Effector memory CD8-positive, alpha-beta T cell (primary cell): ENCODE data around the gene MAN2B1.
"Not testable (repeated sequence)": the region's sequence is repeated elsewhere in the genome, so short reads cannot be mapped to it uniquely, and the experiment has no call there.

ENCODE experiments used
- ATAC-seq: fragments of 150-1000 bp; cut with Tn5 transposase; replicated peaks from 2 replicates; pipeline ENCODE4 v1.10.0; 2021; ENCODE audit warnings: mild to moderate bottlenecking, moderate library complexity
- DNase-seq, 3 experiments: peaks; one replicate each; pipeline ENCODE4 v3.0.0; 2021
- H3K27ac Mint-ChIP-seq, 2 donors: one replicate each; pipeline ENCODE4 v1.8.0; 2022; ENCODE audit warnings: mild to moderate bottlenecking in 2 of 2, mixed read lengths in 2 of 2, moderate library complexity in 2 of 2
- H3K27me3 Mint-ChIP-seq, 2 donors: one replicate each; pipeline ENCODE4 v1.8.0; 2022; ENCODE audit warnings: mixed read lengths in 2 of 2
- H3K36me3 Mint-ChIP-seq: one replicate; pipeline ENCODE4 v1.8.0; 2022; ENCODE audit warnings: mild to moderate bottlenecking, moderate library complexity, mixed read lengths; ENCODE audit not compliant: insufficient read depth
- H3K4me1 Mint-ChIP-seq, 2 donors: one replicate each; pipeline ENCODE4 v1.8.0; 2022; ENCODE audit warnings: low read depth in 2 of 2, mixed read lengths in 2 of 2
- H3K4me3 Mint-ChIP-seq, 2 donors: one replicate each; pipeline ENCODE4 v1.8.0; 2022; ENCODE audit warnings: mild to moderate bottlenecking in 2 of 2, mixed read lengths in 2 of 2, moderate library complexity in 2 of 2
- H3K9me3 Mint-ChIP-seq, 2 donors: one replicate each; pipeline ENCODE4 v1.8.0; 2022; ENCODE audit warnings: mixed read lengths in 2 of 2
- total RNA-seq, 9 experiments: gene quantifications; one replicate each; lab custom pipeline; 2026; lab: John Stamatoyannopoulos, UW

The MAN2B1 gene
- 48.6 to 91.0 (median 68.5) reads per million in 9 experiments for total RNA-seq

- peak within 1 kb of the TSS; percentile 98 to 99 for H3K27ac Mint-ChIP-seq
- ATAC-seq (peak; percentile 70), DNase-seq (peak; percentile 63 to 71 (median 63))
- peaks cover 54% of the 10 kb centered on the region for H3K36me3 Mint-ChIP-seq
- no peaks in the 10 kb centered on the region for H3K27me3 Mint-ChIP-seq
- H3K4me1 Mint-ChIP-seq = peaks cover 37 to 49% of the 10 kb centered on the region in 2 donors
- peak within 1 kb of the TSS; percentile 96 to 99 for H3K4me3 Mint-ChIP-seq
- no peaks in the 10 kb centered on the region for H3K9me3 Mint-ChIP-seq
These were observed at the start of gene MAN2B1, which contains the start of gene WDR83 for GRCh38 chr19:12666265-12667048. Gene MAN2B1, minus strand, starts transcription at chr19:12666742. Its CDS starts 41 bp downstream, at chr19:12666701. Gene WDR83, plus strand, starts transcription at chr19:12666807. Its CDS starts 2,984 bp downstream, at chr19:12669791.

- Mint-ChIP-seq H3K36me3 (peaks cover 56% of the 10 kb centered on the region), H3K9me3 (no peaks in the 10 kb centered on the region), H3K27me3 (no peaks in the 10 kb centered on the region), H3K4me3 (no peak overlapping the region), H3K27ac (no peak overlapping the region), H3K4me1 (peaks cover 8 to 12% of the 10 kb centered on the region in 2 donors)
- no peak for DNase-seq
- ATAC-seq = no peak
These were observed 49.4 kb upstream of the MAN2B1 start for GRCh38 chr19:12715929-12716328.

- no peak overlapping the region for H3K27ac Mint-ChIP-seq
- no peaks in the 10 kb centered on the region for H3K9me3 Mint-ChIP-seq
- no peak for DNase-seq
- H3K4me1 Mint-ChIP-seq = peaks cover 5% of the 10 kb centered on the region in 2 donors
- peaks cover 57% of the 10 kb centered on the region for H3K36me3 Mint-ChIP-seq
- ATAC-seq = no peak
- no peaks in the 10 kb centered on the region for H3K27me3 Mint-ChIP-seq
- no peak overlapping the region for H3K4me3 Mint-ChIP-seq
These were observed 48.6 kb upstream of the MAN2B1 start for GRCh38 chr19:12715102-12715501.

GRCh38 chr19:12713304-12713703 is 46.8 kb upstream of the MAN2B1 start:
- DNase-seq, H3K27ac Mint-ChIP-seq, H3K9me3 Mint-ChIP-seq, H3K4me3 Mint-ChIP-seq, ATAC-seq, H3K4me1 Mint-ChIP-seq, H3K27me3 Mint-ChIP-seq: not testable (repeated sequence)
- H3K36me3 Mint-ChIP-seq = peaks cover 57% of the 10 kb centered on the region

- not testable (repeated sequence) for H3K27me3 Mint-ChIP-seq, H3K27ac Mint-ChIP-seq, H3K4me3 Mint-ChIP-seq, DNase-seq, H3K4me1 Mint-ChIP-seq, H3K9me3 Mint-ChIP-seq, ATAC-seq
- H3K36me3 Mint-ChIP-seq = peaks cover 58% of the 10 kb centered on the region
These were observed 45.5 kb upstream of the MAN2B1 start for GRCh38 chr19:12712077-12712476.

GRCh38 chr19:12711187-12711586 is 44.6 kb upstream of the MAN2B1 start:
- Mint-ChIP-seq H3K27me3 (no peaks in the 10 kb centered on the region), H3K36me3 (peaks cover 56% of the 10 kb centered on the region), H3K4me1 (peaks cover 0 to 5% of the 10 kb centered on the region in 2 donors), H3K4me3 (no peak overlapping the region), H3K9me3 (no peaks in the 10 kb centered on the region), H3K27ac (no peak overlapping the region)
- DNase-seq (no peak), ATAC-seq (no peak)

- Mint-ChIP-seq H3K27me3 (no peaks in the 10 kb centered on the region), H3K36me3 (peaks cover 45% of the 10 kb centered on the region), H3K4me3 (no peak overlapping the region), H3K9me3 (no peaks in the 10 kb centered on the region), H3K27ac (no peak overlapping the region), H3K4me1 (peaks cover 0 to 5% of the 10 kb centered on the region in 2 donors)
- DNase-seq (no peak), ATAC-seq (no peak)
These were observed 42.1 kb upstream of the MAN2B1 start for GRCh38 chr19:12708641-12709040.

GRCh38 chr19:12706332-12706718 is 39.8 kb upstream of the MAN2B1 start:
- H3K27ac Mint-ChIP-seq = no peak overlapping the region
- H3K36me3 Mint-ChIP-seq = peaks cover 43% of the 10 kb centered on the region
- H3K9me3 Mint-ChIP-seq = no peaks in the 10 kb centered on the region
- no peaks in the 10 kb centered on the region for H3K4me1 Mint-ChIP-seq
- H3K4me3 Mint-ChIP-seq = no peak overlapping the region
- ATAC-seq (no peak), DNase-seq (no peak)
- H3K27me3 Mint-ChIP-seq = no peaks in the 10 kb centered on the region

- no peaks in the 10 kb centered on the region for H3K4me1 Mint-ChIP-seq
- H3K9me3 Mint-ChIP-seq = no peaks in the 10 kb centered on the region
- H3K27ac Mint-ChIP-seq = no peak overlapping the region
- H3K4me3 Mint-ChIP-seq = no peak overlapping the region
- ATAC-seq = no peak
- peaks cover 46% of the 10 kb centered on the region for H3K36me3 Mint-ChIP-seq
- DNase-seq = no peak
- no peaks in the 10 kb centered on the region for H3K27me3 Mint-ChIP-seq
These were observed 39.3 kb upstream of the MAN2B1 start for GRCh38 chr19:12705654-12706331.

GRCh38 chr19:12705169-12705568 is 38.6 kb upstream of the MAN2B1 start:
- Mint-ChIP-seq H3K9me3 (no peaks in the 10 kb centered on the region), H3K4me3 (no peak overlapping the region), H3K4me1 (no peaks in the 10 kb centered on the region), H3K36me3 (peaks cover 44% of the 10 kb centered on the region), H3K27me3 (no peaks in the 10 kb centered on the region), H3K27ac (no peak overlapping the region)
- DNase-seq (no peak), ATAC-seq (no peak)

GRCh38 chr19:12703046-12703445 is 36.5 kb upstream of the MAN2B1 start:
- ATAC-seq (no peak), DNase-seq (no peak)
- H3K36me3 Mint-ChIP-seq = peaks cover 31% of the 10 kb centered on the region

GRCh38 chr19:12701596-12702282 is 35.2 kb upstream of the MAN2B1 start:
- Mint-ChIP-seq H3K4me3 (no peak overlapping the region), H3K27ac (no peak overlapping the region)
- DNase-seq = no peak

More at GRCh38 chr19:12703046-12703445, 36.5 kb upstream of the MAN2B1 start:
- H3K27ac Mint-ChIP-seq = no peak overlapping the region
- no peaks in the 10 kb centered on the region for H3K9me3 Mint-ChIP-seq
- H3K27me3 Mint-ChIP-seq = no peaks in the 10 kb centered on the region
- H3K4me3 Mint-ChIP-seq = no peak overlapping the region
- peaks cover 0 to 2% of the 10 kb centered on the region in 2 donors for H3K4me1 Mint-ChIP-seq

GRCh38 chr19:12698138-12698537 is 31.6 kb upstream of the MAN2B1 start:
- H3K4me1 Mint-ChIP-seq = peaks cover 0 to 2% of the 10 kb centered on the region in 2 donors
- peak overlapping the region; percentile 2 to 34 for H3K4me3 Mint-ChIP-seq
- peaks cover 26% of the 10 kb centered on the region for H3K36me3 Mint-ChIP-seq
- no peak for ATAC-seq
- no peaks in the 10 kb centered on the region for H3K9me3 Mint-ChIP-seq
- peak overlapping the region in 1 of 2 donors; percentile 62 for H3K27ac Mint-ChIP-seq
- DNase-seq = no peak
- no peaks in the 10 kb centered on the region for H3K27me3 Mint-ChIP-seq

More at GRCh38 chr19:12701596-12702282, 35.2 kb upstream of the MAN2B1 start:
- Mint-ChIP-seq H3K4me1 (peaks cover 0 to 2% of the 10 kb centered on the region in 2 donors), H3K9me3 (no peaks in the 10 kb centered on the region), H3K27me3 (no peaks in the 10 kb centered on the region), H3K36me3 (peaks cover 29% of the 10 kb centered on the region)
- ATAC-seq = no peak
